Measurements from ENCODE around the gene GSE1. TPM values are rescaled to one million over a fixed set of nuclear protein-coding genes. Genes with fewer than 3 reads are reported as not detected.

Gene GSE1
- total and polyA plus RNA-seq, 9 of the 15 experiments (the other 6 are each of a cell fraction or from before 2014, with no cell fraction given) = 12.2 to 244 (median 57.9) TPM

GRCh38 chr16:85565801-85566526 lies 47.2 kb upstream of the GSE1 start:
- H3K4me1 ChIP-seq (replicated peaks in 1 of 2; ENCODE audit: control insufficient read depth in 2 of 2, insufficient read depth in 2 of 2, low read length in 2 of 2) = peaks cover 88 to 97% of the 10 kb centered on the region in 2 experiments
- CTCF ChIA-PET (ENCODE audit: low intra/inter-chr PET ratio) = interaction anchor here (0.6 to 3.0 kb wide), 6 partner anchors 9 to 145 kb away, joined by 3 to 15 read pairs (median 4); no protein-coding TSS in a partner anchor
- TF ChIP-seq CREB1 (IDR thresholded peaks at IDR 0.05) (no peak), CREB1 (CRISPR knock-in tag; IDR thresholded peaks at IDR 0.05) (0 out of 2 replicates have a peak, but pooled peaks have one; percentile 14), NFRKB (IDR thresholded peaks at IDR 0.05; ENCODE audit: low read depth) (0 out of 2 replicates have a peak, but pooled peaks have one; percentile 22), TFAP4 (CRISPR knock-in tag; IDR thresholded peaks at IDR 0.05; ENCODE audit: borderline replicate concordance) (peak; percentile 59; the same call in 1 of the 2 replicates), FOSL1 (tag; conservative IDR thresholded peaks at IDR 0.05) (0 out of 2 replicates have a peak, but pooled peaks have one; percentile 10), ZNF778 (CRISPR knock-in tag; IDR thresholded peaks at IDR 0.05) (no peak), HDAC2 (IDR thresholded peaks at IDR 0.05) (peak; percentile 94), HNRNPK (IDR thresholded peaks at IDR 0.05; ENCODE audit: low read depth, low read length, poor library complexity, severe bottlenecking) (no peak), CHD2 (IDR thresholded peaks at IDR 0.05; ENCODE audit: low read depth, low read length) (0 out of 2 replicates have a peak, but pooled peaks have one; percentile 3), HLTF (IDR thresholded peaks at IDR 0.05) (no peak), CTCFL (IDR thresholded peaks at IDR 0.05; ENCODE audit: borderline replicate concordance, insufficient read depth, low read depth, low read length, poor library complexity, severe bottlenecking) (no peak), PML (IDR thresholded peaks at IDR 0.05; ENCODE audit: low read length) (0 out of 2 replicates have a peak, but pooled peaks have one; percentile 3), TGIF2 (CRISPR knock-in tag; IDR thresholded peaks at IDR 0.05) (no peak), ZNF695 (CRISPR knock-in tag; IDR thresholded peaks at IDR 0.05) (no peak), USF1 (CRISPR knock-in tag; IDR thresholded peaks at IDR 0.05) (0 out of 2 replicates have a peak, but pooled peaks have one; percentile 30), SPI1 (IDR thresholded peaks at IDR 0.05; ENCODE audit: borderline replicate concordance, low read depth, low read length) (no peak), SMARCA5 (IDR thresholded peaks at IDR 0.05) (peak; percentile 96), RCOR1 (IDR thresholded peaks at IDR 0.05; ENCODE audit: borderline replicate concordance in 1 of 2, low read depth in 2 of 2, low read length in 2 of 2) (peak in 1 of 2 experiments; percentile 92; a peak in 2 of 4 replicates), CHD4 (IDR thresholded peaks at IDR 0.05; ENCODE audit: insufficient read depth, insufficient replicate concordance, low read depth, low read length, poor library complexity, severe bottlenecking) (peak; percentile 83)

More at GRCh38 chr16:85565801-85566526, 47.2 kb upstream of the GSE1 start:
- no peaks in the 10 kb centered on the region for H3K9me3 ChIP-seq (replicated peaks; ENCODE audit: control insufficient read depth, insufficient read depth, low read depth, low read length)
- BruUV-seq (replicated peaks) = no TSS peak
- POLR2A ChIA-PET = interaction anchor here (0.6 to 6.1 kb wide), 9 partner anchors 8 to 235 kb away, joined by 3 to 57 read pairs (median 4); no protein-coding TSS in a partner anchor
- intact Hi-C loops (cut with micrococcal nuclease) (loop anchor here (1.0 to 10.0 kb wide), 2 partner anchors 44 to 231 kb away; no protein-coding TSS in a partner anchor), in situ Hi-C loops (cut with MboI) (no loop called here)
- WGBS (ENCODE audit: insufficient coverage, low coverage, missing lambda C conversion rate) = 31% methylated on average over 23 of the region's 23 CpGs
- peak overlapping the region; percentile 80 for H3K4me2 ChIP-seq (ENCODE audit: insufficient read depth, low read length)
- FAIRE-seq (no peak), DNase-seq (ENCODE audit: extremely low read depth in 1 of 4, low spot score in 3 of 4) (peak in 1 of 4 experiments; percentile 61), ATAC-seq (no peak)
- H3K27me3 ChIP-seq (ENCODE audit: control insufficient read depth in 2 of 2, insufficient read depth in 2 of 2, low read length in 2 of 2) = no peaks in the 10 kb centered on the region
- peak overlapping the region; percentile 29; the same call in 1 of the 2 replicates for H3K4me3 ChIP-seq
- peaks cover 56% of the 10 kb centered on the region for H4K20me1 ChIP-seq (replicated peaks; ENCODE audit: control insufficient read depth, insufficient read depth, low read length)
- H3K9ac ChIP-seq (ENCODE audit: insufficient read depth in 1 of 2, low read depth in 2 of 2, low read length in 2 of 2) = peak overlapping the region; percentile 74 to 89
- H3K36me3 ChIP-seq (ENCODE audit: control insufficient read depth, insufficient read depth, low read length) = peaks cover 50% of the 10 kb centered on the region
- peaks cover 100% of the 10 kb centered on the region for H3K79me2 ChIP-seq (ENCODE audit: control insufficient read depth, insufficient read depth, low read length)
- peak overlapping the region; percentile 94 for H3K27ac ChIP-seq (ENCODE audit: extremely low read depth, low read depth, low read length)
- peaks cover 4% of the 10 kb centered on the region for H3K9me1 ChIP-seq (ENCODE audit: control insufficient read depth, insufficient read depth, low read length)
- H2AFZ ChIP-seq (ENCODE audit: low read depth, low read length) = no peak overlapping the region
